Stimulated activated CD4-positive, alpha-beta T cell treated with anti-CD3 and anti-CD28 coated beads, Interleukin-12 subunit alpha, Interleukin-12 subunit beta, amount 100 ng/mL, for 24 hours (primary cell): ENCODE data around the gene IGF2BP1.
"Not testable (repeated sequence)": the region's sequence is repeated elsewhere in the genome, so short reads cannot be mapped to it uniquely, and the experiment has no call there.

ENCODE experiments used
- DNase-seq, 2 experiments: peaks; one replicate each; pipeline ENCODE4 v3.0.0-alpha.2; 2020; ENCODE audit warnings: low read depth in 2 of 2

Gene IGF2BP1

GRCh38 chr17:49054342-49055092 lies 57.3 kb downstream of the IGF2BP1 start:
- DNase-seq: no peak

GRCh38 chr17:49055181-49055927 lies 58.2 kb downstream of the IGF2BP1 start:
- no peak for DNase-seq

- DNase-seq: no peak
These were observed 64.3 kb downstream of the IGF2BP1 start for GRCh38 chr17:49061524-49061943.

GRCh38 chr17:49063652-49064051 lies 66.5 kb downstream of the IGF2BP1 start:
- DNase-seq: no peak

- DNase-seq: no peak
These were observed 70.0 kb downstream of the IGF2BP1 start for GRCh38 chr17:49067163-49067562.

GRCh38 chr17:49069585-49070273 lies 72.5 kb downstream of the IGF2BP1 start:
- no peak for DNase-seq

- DNase-seq: no peak
These were observed 73.9 kb downstream of the IGF2BP1 start for GRCh38 chr17:49071106-49071505.

- DNase-seq: no peak
These were observed 77.8 kb downstream of the IGF2BP1 start for GRCh38 chr17:49074851-49075540.

- no peak for DNase-seq
These were observed 79.6 kb downstream of the IGF2BP1 start for GRCh38 chr17:49076573-49077384.

GRCh38 chr17:49078248-49078647 lies 81.1 kb downstream of the IGF2BP1 start:
- DNase-seq: no peak

GRCh38 chr17:49079840-49080663 lies 82.9 kb downstream of the IGF2BP1 start:
- no peak for DNase-seq

GRCh38 chr17:49082231-49082630 lies 85.0 kb downstream of the IGF2BP1 start:
- no peak for DNase-seq

GRCh38 chr17:49085046-49085445 lies 87.9 kb downstream of the IGF2BP1 start:
- DNase-seq: not testable (repeated sequence)

- no peak for DNase-seq
These were observed 88.6 kb downstream of the IGF2BP1 start for GRCh38 chr17:49085565-49086315.

GRCh38 chr17:49086316-49086605 lies 89.1 kb downstream of the IGF2BP1 start:
- no peak for DNase-seq

GRCh38 chr17:49086649-49087048 lies 89.5 kb downstream of the IGF2BP1 start:
- no peak for DNase-seq

GRCh38 chr17:49089094-49089493 lies 91.9 kb downstream of the IGF2BP1 start:
- no peak for DNase-seq

- DNase-seq: no peak
These were observed 93.9 kb downstream of the IGF2BP1 start for GRCh38 chr17:49090878-49091594.

- DNase-seq: no peak
These were observed 95.9 kb downstream of the IGF2BP1 start for GRCh38 chr17:49093131-49093530.
